Ishikawa (cell line): ENCODE data around the gene ACOT8.

ENCODE experiments used
- CEBPB ChIP-seq: IDR thresholded peaks from 2 replicates; pipeline ENCODE4 v1.6.1; 2012
- EGR1 ChIP-seq: IDR thresholded peaks from 2 replicates; pipeline ENCODE4 v1.6.1; 2012
- EP300 ChIP-seq: IDR thresholded peaks from 2 replicates; pipeline ENCODE4 v1.6.1; 2012; ENCODE audit warnings: borderline replicate concordance
- MAX ChIP-seq: IDR thresholded peaks from 2 replicates; pipeline ENCODE4 v1.6.1; 2012
- REST ChIP-seq: IDR thresholded peaks from 2 replicates; pipeline ENCODE4 v1.6.1; 2012; ENCODE audit warnings: low read depth, mild to moderate bottlenecking
- YY1 ChIP-seq: IDR thresholded peaks from 2 replicates; pipeline ENCODE4 v1.6.1; 2012; ENCODE audit warnings: low read depth
- ZBTB7A ChIP-seq: IDR thresholded peaks from 2 replicates; pipeline ENCODE4 v1.6.1; 2012; ENCODE audit warnings: low read depth

- TF ChIP-seq EP300 (no peak), MAX (no peak), REST (no peak), EGR1 (no peak), YY1 (no peak), CEBPB (no peak), ZBTB7A (no peak)
These were observed 8.8 kb downstream of the ACOT8 start for GRCh38 chr20:45848421-45848820.
